ENCODE data around the gene ITPKC.
"Not testable (repeated sequence)": the region's sequence is repeated elsewhere in the genome, so short reads cannot be mapped to it uniquely, and the experiment has no call there.

Gene ITPKC

DNA sequence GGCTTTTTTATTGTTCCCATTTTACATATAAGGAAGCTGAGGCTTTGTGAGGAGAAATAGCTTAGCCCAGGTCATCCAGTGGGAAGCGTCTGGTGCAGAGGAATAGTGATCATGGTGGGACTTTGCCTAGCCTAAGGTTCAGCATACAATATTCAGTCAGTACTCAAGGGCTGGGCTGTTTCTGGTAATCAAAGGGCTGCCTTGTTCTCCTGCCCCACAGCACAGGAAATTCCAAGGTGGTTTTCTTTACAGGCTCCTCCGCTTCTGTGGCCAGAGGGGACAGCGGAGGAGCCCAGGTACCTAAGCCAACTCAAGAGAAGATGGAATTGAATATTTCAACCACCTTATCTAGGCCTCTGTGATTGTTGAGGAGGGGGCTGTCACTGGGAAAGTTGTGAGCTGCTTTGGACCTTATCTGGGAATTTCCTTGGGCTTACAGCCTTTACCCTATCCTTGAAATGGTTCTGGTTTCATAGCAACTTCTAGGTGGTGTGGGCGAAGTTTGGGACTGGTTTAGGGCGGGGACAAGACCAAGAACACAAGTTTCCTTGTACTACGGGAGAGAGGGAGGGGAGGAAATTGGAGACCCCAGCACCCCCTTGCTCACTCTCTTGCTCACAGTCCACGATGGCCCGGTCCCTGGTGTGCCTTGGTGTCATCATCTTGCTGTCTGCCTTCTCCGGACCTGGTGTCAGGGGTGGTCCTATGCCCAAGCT lies 58.2 kb downstream of the ITPKC start, which contains the start of gene MIA:
Gene MIA (plus strand): TSS at position 606 of the 716 bp plus-strand sequence. CDS start 22 bp downstream, at position 628.
- DNase-seq = no peak

DNA sequence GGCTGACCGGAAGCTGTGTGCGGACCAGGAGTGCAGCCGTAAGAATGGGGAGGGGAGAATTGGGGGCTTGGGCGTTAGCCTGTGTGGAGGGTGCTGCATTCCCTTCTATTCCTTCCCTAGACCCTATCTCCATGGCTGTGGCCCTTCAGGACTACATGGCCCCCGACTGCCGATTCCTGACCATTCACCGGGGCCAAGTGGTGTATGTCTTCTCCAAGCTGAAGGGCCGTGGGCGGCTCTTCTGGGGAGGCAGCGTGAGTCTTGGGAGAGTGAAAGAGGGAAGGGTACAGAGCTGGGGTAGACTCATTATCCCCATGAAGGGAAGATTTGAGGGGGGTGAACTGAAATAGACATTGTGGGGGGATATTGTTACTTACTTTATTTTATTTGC lies 58.7 kb downstream of the ITPKC start:
- DNase-seq = no peak

DNA sequence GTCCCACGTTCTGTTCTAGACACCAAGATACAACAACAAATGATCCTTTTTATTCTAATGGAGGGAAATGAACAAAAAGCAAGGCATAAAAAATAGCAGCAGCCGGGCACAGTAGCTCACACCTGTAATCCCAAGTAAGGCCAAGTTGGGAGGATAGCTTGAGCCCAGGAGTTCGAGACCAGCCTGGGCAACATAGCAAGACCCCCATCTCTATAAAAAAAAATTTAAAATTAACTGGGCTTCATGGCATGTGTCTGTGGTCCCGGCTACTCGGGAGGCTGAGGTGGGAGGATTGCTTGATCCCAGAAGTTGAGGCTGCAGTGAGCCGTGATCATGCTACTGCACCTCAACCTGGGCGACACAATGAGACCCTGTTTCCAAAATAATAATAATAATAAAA lies 59.5 kb downstream of the ITPKC start:
- DNase-seq = no peak

DNA sequence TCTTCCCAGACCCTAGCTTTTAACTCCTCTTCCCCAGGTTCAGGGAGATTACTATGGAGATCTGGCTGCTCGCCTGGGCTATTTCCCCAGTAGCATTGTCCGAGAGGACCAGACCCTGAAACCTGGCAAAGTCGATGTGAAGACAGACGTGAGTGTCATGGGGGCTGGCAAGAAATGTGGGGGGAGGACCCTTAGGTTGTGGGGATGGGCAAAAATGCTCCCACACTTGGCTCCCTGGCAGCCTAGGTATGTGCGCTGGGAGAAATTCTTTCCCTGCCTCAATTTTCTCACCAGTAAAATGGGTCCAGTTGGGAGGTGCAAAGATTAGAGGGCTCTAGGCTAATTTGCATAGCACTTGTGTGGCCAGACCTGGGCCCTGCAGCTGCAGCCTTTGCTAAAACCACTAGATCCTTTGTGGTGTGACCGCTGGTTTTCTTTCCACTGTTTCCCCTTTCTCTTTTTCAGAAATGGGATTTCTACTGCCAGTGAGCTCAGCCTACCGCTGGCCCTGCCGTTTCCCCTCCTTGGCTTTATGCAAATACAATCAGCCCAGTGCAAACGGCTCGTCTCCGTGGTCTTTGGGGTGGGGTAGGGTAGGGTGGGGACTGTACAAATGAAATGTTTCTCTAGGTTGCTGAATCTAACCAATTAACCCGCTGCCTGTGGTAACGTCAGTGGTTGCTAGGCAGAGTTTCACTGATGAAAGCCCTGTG lies 60.2 kb downstream of the ITPKC start:
- peak; percentile 48 for DNase-seq

DNA sequence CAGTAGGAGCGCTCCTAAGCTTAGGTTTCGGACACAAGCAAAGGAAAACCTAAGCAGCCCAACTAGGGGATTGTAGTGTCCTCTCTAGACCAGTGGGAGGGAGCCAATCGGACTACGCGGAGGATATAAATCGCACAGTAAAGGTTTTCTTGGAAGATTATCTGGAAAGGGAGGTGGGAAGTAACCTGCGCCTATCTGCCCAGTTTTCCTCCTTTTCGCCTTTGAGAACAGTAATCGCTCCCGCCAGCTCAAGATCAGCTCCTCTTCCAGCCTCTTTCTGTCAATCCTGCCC lies 60.7 kb downstream of the ITPKC start:
- DNase-seq = no peak

DNA sequence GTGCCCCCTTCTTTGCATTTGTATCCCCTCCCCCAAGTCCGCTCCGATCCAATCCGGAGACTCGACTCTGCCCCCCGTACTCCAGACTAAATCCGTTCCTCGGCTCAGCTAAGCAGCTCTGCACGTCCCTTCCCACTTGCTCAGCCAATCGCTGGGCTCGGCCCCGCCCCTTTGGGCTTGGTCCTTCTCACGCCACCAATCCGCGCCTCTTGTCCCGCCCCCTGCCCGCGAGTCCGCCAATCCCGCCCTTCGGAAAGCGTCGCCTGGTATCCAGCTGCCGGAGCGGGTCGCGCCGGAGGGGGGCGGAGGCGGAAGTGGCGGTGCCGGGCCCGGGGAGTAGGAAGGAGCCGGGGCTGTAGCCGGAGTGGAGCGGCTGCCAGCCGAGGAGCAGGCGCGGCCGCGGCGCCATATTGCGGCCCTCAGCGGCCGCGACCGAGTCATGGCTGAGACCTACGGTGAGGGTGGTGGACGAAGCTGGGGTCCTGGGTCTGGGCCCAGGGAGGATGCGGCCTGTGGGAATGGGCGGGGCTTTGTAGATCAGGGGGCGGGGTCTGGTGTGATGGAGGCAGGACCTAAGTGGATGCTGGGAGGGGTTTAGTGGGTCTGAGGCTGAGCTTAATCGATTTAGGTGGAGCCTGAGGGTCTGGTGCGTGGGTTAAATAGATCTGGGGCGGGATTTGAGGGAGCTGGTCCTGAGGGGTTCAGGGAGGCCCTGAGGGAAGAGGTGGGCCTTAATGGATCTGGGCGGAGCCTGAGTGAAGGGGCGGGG lies 61.2 kb downstream of the ITPKC start, which contains the start of gene RAB4B:
Gene RAB4B (plus strand): TSS at position 311 of the 769 bp plus-strand sequence. CDS start 129 bp downstream, at position 440.
- peak; percentile 93 for DNase-seq

DNA sequence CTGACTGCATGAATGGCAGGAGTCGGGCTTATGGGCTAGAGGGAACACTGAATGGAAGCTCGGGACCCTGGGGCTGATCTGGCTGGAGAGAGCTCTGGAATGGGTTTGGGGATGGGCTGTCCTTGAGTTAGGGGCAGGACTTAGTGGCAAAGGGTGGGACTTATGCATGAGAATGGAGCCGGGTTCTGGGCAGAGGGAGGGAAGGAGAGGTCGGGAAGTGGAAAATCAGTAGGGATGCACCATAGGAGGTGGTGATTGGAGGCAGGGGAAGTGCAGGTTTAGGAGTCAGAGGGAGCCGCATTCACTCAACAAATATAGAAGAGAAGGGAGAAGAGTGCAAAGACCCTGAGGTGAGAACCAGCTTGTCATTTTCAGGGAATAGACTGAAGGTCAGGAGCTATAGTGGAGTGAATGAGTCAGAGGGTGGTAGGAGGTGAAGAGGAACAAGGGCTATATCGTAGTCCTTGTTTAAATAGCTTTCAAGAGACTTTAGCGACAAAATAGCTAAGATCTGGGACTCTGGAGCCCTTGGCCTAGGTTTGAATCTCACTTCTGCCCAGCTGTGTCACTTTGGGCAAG lies 61.9 kb downstream of the ITPKC start:
- DNase-seq = no peak

DNA sequence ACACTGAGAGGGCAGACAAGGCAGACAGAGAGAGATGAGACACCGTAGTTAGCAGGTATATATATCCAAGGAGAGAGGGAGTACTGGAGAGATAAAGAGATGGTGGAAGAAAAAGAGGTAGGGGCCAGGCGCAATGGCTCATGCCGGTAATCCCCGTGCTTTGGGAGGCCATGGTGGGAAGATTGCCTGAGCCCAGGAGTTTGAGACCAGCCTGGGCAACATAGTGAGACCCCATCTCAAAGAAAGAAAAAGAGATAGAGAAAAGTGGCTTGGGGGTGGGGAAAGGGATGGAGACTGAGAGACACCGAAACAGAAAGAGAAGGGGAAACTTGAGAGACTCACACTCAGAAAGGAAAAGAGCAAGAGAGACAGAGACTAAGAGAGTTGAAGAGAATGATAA lies 63.7 kb downstream of the ITPKC start:
- no peak for DNase-seq

DNA sequence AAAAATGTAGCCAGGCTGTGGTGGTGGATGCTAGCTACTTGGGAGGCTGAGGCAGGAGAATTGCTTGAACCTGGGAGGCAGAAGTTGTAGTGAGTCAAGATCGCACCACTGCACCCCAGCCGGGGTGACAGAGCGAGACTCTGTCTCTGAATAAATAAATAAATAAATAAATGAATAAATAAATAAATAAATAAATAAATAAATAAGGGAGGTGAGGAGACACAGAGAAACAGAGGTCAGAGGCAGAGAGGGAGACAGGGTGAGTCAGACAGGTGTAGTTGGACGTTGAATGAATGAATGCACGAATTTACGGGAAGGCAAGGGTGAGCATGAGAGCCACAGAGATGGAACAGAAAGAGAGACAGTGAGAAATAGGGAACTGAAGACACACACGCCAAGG lies 64.2 kb downstream of the ITPKC start:
- DNase-seq = no peak

DNA sequence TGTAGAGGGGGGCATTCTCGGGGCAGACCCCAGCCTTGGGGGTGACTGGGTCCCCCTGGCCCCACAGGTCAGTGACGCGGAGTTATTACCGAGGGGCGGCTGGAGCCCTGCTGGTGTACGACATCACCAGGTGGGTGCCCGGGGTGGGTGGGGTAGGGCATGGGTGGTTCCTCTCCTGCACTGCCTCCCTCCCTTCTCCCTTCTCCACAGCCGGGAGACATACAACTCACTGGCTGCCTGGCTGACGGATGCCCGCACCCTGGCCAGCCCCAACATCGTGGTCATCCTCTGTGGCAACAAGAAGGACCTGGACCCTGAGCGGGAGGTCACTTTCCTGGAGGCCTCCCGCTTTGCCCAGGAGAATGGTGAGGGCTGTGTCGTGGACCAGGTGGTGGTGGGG lies 66.8 kb downstream of the ITPKC start:
- DNase-seq = no peak

DNA sequence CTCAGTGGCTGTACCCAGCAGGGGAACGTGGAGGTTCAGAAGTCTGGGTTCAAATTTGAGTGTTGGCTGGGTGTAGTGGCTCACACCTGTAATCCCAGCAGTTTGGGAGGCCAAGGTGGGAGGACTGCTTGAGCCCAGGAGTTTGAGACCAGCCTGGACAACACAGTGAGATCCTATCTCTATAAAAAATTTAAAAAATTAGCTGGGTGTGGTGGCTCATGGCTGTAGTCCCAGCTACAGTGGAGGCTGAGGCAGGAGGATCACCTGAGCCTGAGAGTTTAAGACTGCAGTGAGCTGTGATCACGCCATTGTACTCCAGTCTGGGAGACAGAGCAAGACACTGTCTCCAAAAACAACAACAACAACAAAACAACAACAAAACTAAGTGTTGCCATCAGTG lies 67.2 kb downstream of the ITPKC start:
- DNase-seq = not testable (repeated sequence)

DNA sequence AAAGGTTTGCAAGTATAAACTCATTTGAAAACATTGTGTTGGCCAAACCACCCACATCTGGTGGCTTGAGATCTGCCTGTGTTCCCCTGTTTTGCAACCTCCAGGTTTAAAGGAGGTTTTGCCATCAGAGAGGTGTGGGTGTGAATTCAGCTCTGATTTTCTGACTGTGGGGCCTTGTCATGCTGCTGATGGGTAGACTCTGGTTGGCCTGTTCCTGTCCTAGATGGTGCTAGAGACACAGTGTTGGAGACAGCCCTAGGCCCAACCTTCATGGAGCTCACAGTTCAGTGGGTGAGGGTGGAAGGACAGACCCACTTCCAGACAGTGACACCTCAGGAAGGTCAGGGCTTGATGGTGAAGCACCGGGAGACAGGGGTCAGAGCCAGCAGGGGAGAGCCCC lies 68.6 kb downstream of the ITPKC start:
- DNase-seq = no peak

DNA sequence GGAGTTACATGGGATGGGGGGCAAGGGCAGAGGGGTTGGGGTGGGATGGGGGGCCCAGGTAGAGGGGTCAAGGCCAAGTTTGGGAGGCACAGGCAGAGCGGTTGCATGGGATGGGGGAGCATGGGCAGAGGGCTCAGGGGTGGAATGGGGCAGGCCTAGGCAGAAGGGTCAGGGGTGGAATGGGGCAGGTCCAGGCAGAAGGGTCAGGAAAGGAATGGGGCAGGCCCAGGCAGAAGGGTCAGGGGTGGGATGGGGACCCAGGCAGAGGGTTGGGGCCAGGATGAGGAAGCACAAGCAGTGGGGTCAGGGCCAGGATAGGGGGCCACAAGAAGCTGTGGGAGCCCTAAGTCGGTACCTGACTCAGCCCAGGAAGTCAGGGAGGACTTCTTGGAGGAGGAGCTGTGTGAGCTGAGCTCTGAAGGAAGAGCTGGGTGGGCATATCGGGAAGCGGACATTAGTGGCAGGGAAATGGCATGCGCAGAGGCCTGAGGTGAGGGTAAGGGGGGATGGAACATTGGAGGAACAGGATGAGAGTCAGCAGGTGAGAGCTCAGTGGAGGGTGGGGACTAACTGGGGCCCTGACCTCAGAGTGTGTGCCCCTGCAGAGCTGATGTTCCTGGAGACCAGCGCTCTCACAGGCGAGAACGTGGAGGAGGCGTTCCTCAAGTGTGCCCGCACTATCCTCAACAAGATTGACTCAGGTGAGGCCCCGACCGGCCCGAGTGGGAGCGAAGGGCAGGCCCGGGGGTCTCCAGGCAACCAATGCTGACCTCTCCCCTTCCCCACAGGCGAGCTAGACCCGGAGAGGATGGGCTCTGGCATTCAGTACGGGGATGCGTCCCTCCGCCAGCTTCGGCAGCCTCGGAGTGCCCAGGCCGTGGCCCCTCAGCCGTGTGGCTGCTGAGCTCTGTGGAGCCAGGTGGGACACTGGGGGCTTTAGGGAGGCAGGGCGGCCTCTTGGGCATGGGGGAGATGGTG lies 69.4 kb downstream of the ITPKC start:
- DNase-seq = no peak
